Ishikawa (cell line): ENCODE measurements around the gene SLC52A3.

Experiments used
- CEBPB ChIP-seq: IDR thresholded peaks from 2 replicates; pipeline ENCODE4 v1.6.1; 2012
- RAD21 ChIP-seq: IDR thresholded peaks from 2 replicates; pipeline ENCODE4 v1.6.1; 2012; ENCODE audit warnings: low read depth
- YY1 ChIP-seq: IDR thresholded peaks from 2 replicates; pipeline ENCODE4 v1.6.1; 2012; ENCODE audit warnings: low read depth
- TF ChIP-seq, protein P1 (sequence below): IDR thresholded peaks from 2 replicates; pipeline ENCODE4 v1.6.1; 2012
- TF ChIP-seq, protein P2 (sequence below): IDR thresholded peaks from 2 replicates; pipeline ENCODE4 v1.6.1; 2012; ENCODE audit warnings: low read depth, mild to moderate bottlenecking
- TF ChIP-seq, protein P3 (sequence below): IDR thresholded peaks from 2 replicates; pipeline ENCODE4 v1.6.1; 2012

- TF ChIP-seq, protein P1, sequence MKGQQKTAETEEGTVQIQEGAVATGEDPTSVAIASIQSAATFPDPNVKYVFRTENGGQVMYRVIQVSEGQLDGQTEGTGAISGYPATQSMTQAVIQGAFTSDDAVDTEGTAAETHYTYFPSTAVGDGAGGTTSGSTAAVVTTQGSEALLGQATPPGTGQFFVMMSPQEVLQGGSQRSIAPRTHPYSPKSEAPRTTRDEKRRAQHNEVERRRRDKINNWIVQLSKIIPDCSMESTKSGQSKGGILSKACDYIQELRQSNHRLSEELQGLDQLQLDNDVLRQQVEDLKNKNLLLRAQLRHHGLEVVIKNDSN, result no peak
- TF ChIP-seq, protein P2, sequence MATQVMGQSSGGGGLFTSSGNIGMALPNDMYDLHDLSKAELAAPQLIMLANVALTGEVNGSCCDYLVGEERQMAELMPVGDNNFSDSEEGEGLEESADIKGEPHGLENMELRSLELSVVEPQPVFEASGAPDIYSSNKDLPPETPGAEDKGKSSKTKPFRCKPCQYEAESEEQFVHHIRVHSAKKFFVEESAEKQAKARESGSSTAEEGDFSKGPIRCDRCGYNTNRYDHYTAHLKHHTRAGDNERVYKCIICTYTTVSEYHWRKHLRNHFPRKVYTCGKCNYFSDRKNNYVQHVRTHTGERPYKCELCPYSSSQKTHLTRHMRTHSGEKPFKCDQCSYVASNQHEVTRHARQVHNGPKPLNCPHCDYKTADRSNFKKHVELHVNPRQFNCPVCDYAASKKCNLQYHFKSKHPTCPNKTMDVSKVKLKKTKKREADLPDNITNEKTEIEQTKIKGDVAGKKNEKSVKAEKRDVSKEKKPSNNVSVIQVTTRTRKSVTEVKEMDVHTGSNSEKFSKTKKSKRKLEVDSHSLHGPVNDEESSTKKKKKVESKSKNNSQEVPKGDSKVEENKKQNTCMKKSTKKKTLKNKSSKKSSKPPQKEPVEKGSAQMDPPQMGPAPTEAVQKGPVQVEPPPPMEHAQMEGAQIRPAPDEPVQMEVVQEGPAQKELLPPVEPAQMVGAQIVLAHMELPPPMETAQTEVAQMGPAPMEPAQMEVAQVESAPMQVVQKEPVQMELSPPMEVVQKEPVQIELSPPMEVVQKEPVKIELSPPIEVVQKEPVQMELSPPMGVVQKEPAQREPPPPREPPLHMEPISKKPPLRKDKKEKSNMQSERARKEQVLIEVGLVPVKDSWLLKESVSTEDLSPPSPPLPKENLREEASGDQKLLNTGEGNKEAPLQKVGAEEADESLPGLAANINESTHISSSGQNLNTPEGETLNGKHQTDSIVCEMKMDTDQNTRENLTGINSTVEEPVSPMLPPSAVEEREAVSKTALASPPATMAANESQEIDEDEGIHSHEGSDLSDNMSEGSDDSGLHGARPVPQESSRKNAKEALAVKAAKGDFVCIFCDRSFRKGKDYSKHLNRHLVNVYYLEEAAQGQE, result no peak
- no peak for TF ChIP-seq CEBPB
- TF ChIP-seq YY1, result no peak
- TF ChIP-seq RAD21, result no peak
- TF ChIP-seq, protein P3, sequence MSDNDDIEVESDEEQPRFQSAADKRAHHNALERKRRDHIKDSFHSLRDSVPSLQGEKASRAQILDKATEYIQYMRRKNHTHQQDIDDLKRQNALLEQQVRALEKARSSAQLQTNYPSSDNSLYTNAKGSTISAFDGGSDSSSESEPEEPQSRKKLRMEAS, result no peak
Measured at GRCh38 chr20:731891-732560, 36.3 kb downstream of the SLC52A3 start.
